Heart right ventricle (tissue), 16 donors: ENCODE measurements around the gene DYSF. TPM values are rescaled to one million over a fixed set of nuclear protein-coding genes. Genes with fewer than 3 reads are reported as not detected.

Source experiments
- ATAC-seq, 8 donors: fragments of 200-7000 bp; cut with Tn5 transposase; one replicate each; pipeline ENCODE4 v1.9.1; 2020; ENCODE audit warnings: mild to moderate bottlenecking in 8 of 8, moderate library complexity in 8 of 8, moderate number of reproducible peaks in 1 of 8
- DNase-seq, 2 donors: peaks; one replicate each; pipeline ENCODE4 v3.0.0-alpha.2; 2020
- H3K27ac ChIP-seq, 10 donors: fragments of 200-600 bp; sonication (generic) in 2 of 10; one replicate each; pipeline versions ENCODE4 v1.5.0 to v1.8.0; 2020 to 2022; ENCODE audit warnings: mild to moderate bottlenecking in 3 of 10
- H3K27me3 ChIP-seq, 7 donors: fragments of 200-600 bp; one replicate each; pipeline ENCODE4 v1.8.0; 2021 to 2022; ENCODE audit warnings: mild to moderate bottlenecking in 2 of 7
- H3K36me3 ChIP-seq, 9 donors: fragments of 200-600 bp; sonication (generic) in 1 of 9; one replicate each; pipeline versions ENCODE4 v1.5.0 to v1.8.0; 2020 to 2022; ENCODE audit warnings: mild to moderate bottlenecking in 2 of 9
- H3K4me1 ChIP-seq, 9 donors: fragments of 200-600 bp; sonication (generic) in 1 of 9; one replicate each; pipeline versions ENCODE4 v1.5.0 to v1.8.0; 2020 to 2022; ENCODE audit warnings: mild to moderate bottlenecking in 4 of 9
- H3K4me3 ChIP-seq, 10 donors: fragments of 200-600 bp; sonication (generic) in 2 of 10; one replicate each; pipeline versions ENCODE4 v1.5.0 to v1.8.0; 2020 to 2022; ENCODE audit warnings: mild to moderate bottlenecking in 7 of 10, moderate library complexity in 2 of 10
- H3K9me3 ChIP-seq, 11 donors: fragments of 200-600 bp in 10 of 11; sonication (generic) in 2 of 11; one replicate each; pipeline versions ENCODE4 v1.5.0 to v1.8.0; 2013 to 2022; ENCODE audit warnings: mild to moderate bottlenecking in 2 of 11, control low read depth in 1 of 11, moderate library complexity in 1 of 11
- WGBS, 2 donors: extraction: QIAGEN DNeasy Blood & Tissue Kit; methylation state at CpG; one replicate each; pipeline ENCODE4 v1.1.7; 2013; ENCODE audit warnings: inconsistent platforms in 1 of 2; 5-methylcytosine and 5-hydroxymethylcytosine counted together
- intact Hi-C, 10 donors: fragments of 100-400 bp; cut with DNase I; formaldehyde crosslinking; loops; one replicate each; pipeline versions ENCODE4 v1.11.1 to v1.14.2; 2022
- polyA plus RNA-seq, 2 donors: library from polyadenylated mRNA; stranded (reverse); fragments of 200-250 nt; gene quantifications; one replicate each; pipeline ENCODE4 v1.2.3, GENCODE V29; 2013
- total RNA-seq, 10 donors: library from RNA; stranded (reverse); fragmentation: NEBNext Ultra II Directional in 3 of 10; extraction: Animal tissue kit (Norgen Biotek cat#: 25700) in 3 of 10; gene quantifications; one replicate each; pipeline versions ENCODE4 v1.2.1 to v1.2.4, GENCODE V29; 2021 to 2023
- TF ChIP-seq, protein P1 (sequence below), 9 donors: fragments of 200-600 bp; sonication (generic) in 2 of 9; IDR thresholded peaks; one replicate each; pipeline versions ENCODE4 v1.5.0 to v1.8.0; 2021 to 2022; ENCODE audit warnings: antibody characterized with exemption in 9 of 9, mild to moderate bottlenecking in 5 of 9, moderate library complexity in 1 of 9
- donor health status: Arrhythmogenic right ventricular cardiomyopathy.
- donor health status: ischemic (EF 13 %, LVEDD 7.1; RV severe dilation, severe dysfunction).
- donor health status: healthy with polysubstance abuse.
- donor health status: DM: no; HTN: yes; CAD: no.
- donor health status: DM: no; HTN: no; CAD: no.
- donor health status: ischemic (EF 25% LVEDD 6.9; RV normal size, moderate dysfunction).
- donor health status: ischemic (EF 25% LVEDD 5.7; RV mildly dilated, moderate dysfunction).
- donor health status: healthy.
- donor health status: DM: yes; HTN: yes; CAD: no.
- donor health status: Ischemic cardiomyopathy.
- donor health status: ischemic (EF 35%, LVEDD 5.7; RV mildly dilated, moderate dysfunction).
- donor health status: nonischemic (EF 11% LVEDD 7.7; RV severe dilation, severe dysfunction).
- donor health status: DM: yes; HTN: yes; CAD: no.
- donor health status: PGD.
- donor health status: ischemic (EF 29% LVEDD 5.4; RV normal size, mild dysfunction).
- donor health status: nonischemic (EF 23%, LVEDD 6.1; RV moderate dilation, normal function).

DYSF gene
- total and polyA plus RNA-seq, 12 donors: 20.6 to 100 (median 64.8) TPM

DNA sequence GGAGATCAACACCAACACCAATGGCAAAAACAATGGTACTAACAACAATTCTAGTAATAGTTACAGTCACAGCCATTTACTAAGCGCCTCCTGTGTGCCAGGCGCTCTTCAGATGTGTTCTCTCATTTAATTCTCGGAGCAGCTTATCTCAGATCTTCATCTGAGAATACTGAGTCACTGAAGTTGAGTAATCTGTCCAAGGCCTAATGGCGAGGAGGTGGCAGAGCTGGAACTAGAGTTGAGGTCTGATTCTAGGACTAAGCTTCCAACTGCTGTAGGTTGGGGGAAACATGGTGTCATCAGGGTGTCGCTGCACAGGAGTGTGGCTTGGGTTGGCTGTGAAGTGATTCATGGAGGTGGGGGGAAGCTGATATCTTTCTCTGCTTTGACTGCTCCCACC is 156.1 kb downstream of the DYSF start:
- peaks cover 0 to 64% (median 0%) of the 10 kb centered on the region in 9 donors for H3K36me3 ChIP-seq
- TF ChIP-seq, protein P1, sequence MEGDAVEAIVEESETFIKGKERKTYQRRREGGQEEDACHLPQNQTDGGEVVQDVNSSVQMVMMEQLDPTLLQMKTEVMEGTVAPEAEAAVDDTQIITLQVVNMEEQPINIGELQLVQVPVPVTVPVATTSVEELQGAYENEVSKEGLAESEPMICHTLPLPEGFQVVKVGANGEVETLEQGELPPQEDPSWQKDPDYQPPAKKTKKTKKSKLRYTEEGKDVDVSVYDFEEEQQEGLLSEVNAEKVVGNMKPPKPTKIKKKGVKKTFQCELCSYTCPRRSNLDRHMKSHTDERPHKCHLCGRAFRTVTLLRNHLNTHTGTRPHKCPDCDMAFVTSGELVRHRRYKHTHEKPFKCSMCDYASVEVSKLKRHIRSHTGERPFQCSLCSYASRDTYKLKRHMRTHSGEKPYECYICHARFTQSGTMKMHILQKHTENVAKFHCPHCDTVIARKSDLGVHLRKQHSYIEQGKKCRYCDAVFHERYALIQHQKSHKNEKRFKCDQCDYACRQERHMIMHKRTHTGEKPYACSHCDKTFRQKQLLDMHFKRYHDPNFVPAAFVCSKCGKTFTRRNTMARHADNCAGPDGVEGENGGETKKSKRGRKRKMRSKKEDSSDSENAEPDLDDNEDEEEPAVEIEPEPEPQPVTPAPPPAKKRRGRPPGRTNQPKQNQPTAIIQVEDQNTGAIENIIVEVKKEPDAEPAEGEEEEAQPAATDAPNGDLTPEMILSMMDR (IDR thresholded peaks at IDR 0.05): no peak
- intact Hi-C loops: loop anchor here in 7 of 10 donors (5.0 to 10.0 kb wide), 6 partner anchors 62 to 545 kb away; no protein-coding TSS in a partner anchor
- H3K4me3 ChIP-seq: no peak overlapping the region
- ATAC-seq: no peak
- H3K27me3 ChIP-seq: no peaks in the 10 kb centered on the region
- H3K27ac ChIP-seq: no peak overlapping the region
- H3K9me3 ChIP-seq: no peaks in the 10 kb centered on the region
- WGBS, 2 donors: 87 to 93% methylated on average over 5 of the region's 5 CpGs
- no peak for DNase-seq
- H3K4me1 ChIP-seq: peaks cover 8 to 46% (median 28%) of the 10 kb centered on the region in 9 donors

- no peaks in the 10 kb centered on the region for H3K9me3 ChIP-seq
- H3K4me3 ChIP-seq: no peak overlapping the region
- DNase-seq (no peak), ATAC-seq (peak in 2 of 8 donors; percentile 27 to 36)
- H3K4me1 ChIP-seq: peaks cover 14 to 46% (median 32%) of the 10 kb centered on the region in 9 donors
- H3K36me3 ChIP-seq: peaks cover 0 to 65% (median 0%) of the 10 kb centered on the region in 9 donors
- H3K27ac ChIP-seq: peak overlapping the region in 1 of 10 donors; percentile 0
- intact Hi-C loops: loop anchor here in 9 of 10 donors (2.0 to 10.0 kb wide), 12 partner anchors 63 to 545 kb away; partner anchors contain the start of gene CYP26B1 (in 3 of the 9)
- no peaks in the 10 kb centered on the region for H3K27me3 ChIP-seq
- TF ChIP-seq, protein P1 (IDR thresholded peaks at IDR 0.05): peak in 7 of 9 donors; percentile 30 to 59 (median 48)
- 44 to 87% methylated on average over 1 of the region's 1 CpG for WGBS, 2 donors
Observed at GRCh38 chr2:71609958-71610357, 156.6 kb downstream of the DYSF start.

DNA sequence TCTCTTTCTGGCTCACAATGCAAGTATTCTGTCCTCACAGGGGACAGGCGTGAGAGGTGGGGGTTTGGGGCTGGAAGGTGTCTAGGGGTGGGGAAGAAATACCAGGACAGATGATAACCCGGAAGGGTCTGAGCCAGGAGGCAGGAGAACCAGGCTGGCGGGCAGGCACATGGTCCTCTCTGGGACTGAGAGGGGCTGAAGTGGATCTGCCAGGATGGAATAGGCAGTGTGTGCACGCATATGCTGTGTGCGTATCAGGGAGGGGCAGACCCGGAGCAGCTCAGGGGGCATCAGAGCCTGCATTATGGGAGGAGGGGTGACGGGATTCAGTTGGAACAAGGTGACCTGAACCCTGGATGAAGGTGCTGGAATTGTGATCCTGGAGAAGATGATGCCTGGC is 157.3 kb downstream of the DYSF start:
- Histone ChIP-seq H3K36me3 (peaks cover 0 to 66% (median 0%) of the 10 kb centered on the region in 9 donors), H3K9me3 (no peaks in the 10 kb centered on the region), H3K4me3 (no peak overlapping the region), H3K4me1 (peaks cover 21 to 46% (median 32%) of the 10 kb centered on the region in 9 donors), H3K27ac (peak overlapping the region in 1 of 10 donors; percentile 0), H3K27me3 (no peaks in the 10 kb centered on the region)
- intact Hi-C loops: loop anchor here in 8 of 10 donors (2.0 to 10.0 kb wide), 7 partner anchors 74 to 537 kb away; partner anchors contain the start of gene CYP26B1 (in 3 of the 8)
- DNase-seq (no peak), ATAC-seq (no peak)
- 92% methylated on average over 7 of the region's 7 CpGs for WGBS, 2 donors
- TF ChIP-seq, protein P1 (IDR thresholded peaks at IDR 0.05): no peak

GRCh38 chr2:71611247-71611646 is 157.9 kb downstream of the DYSF start:
- TF ChIP-seq, protein P1 (IDR thresholded peaks at IDR 0.05): no peak
- peaks cover 0 to 60% (median 0%) of the 10 kb centered on the region in 9 donors for H3K36me3 ChIP-seq
- no peaks in the 10 kb centered on the region for H3K9me3 ChIP-seq
- WGBS, 2 donors: 89 to 92% methylated on average over 12 of the region's 12 CpGs
- no peaks in the 10 kb centered on the region for H3K27me3 ChIP-seq
- intact Hi-C loops: loop anchor here in 8 of 10 donors (2.0 to 10.0 kb wide), 7 partner anchors 74 to 536 kb away; partner anchors contain the start of gene CYP26B1 (in 3 of the 8)
- no peak overlapping the region for H3K4me3 ChIP-seq
- H3K4me1 ChIP-seq: peaks cover 25 to 46% (median 32%) of the 10 kb centered on the region in 9 donors
- peak overlapping the region in 1 of 10 donors; percentile 6 for H3K27ac ChIP-seq
- no peak for ATAC-seq
- DNase-seq: no peak
